ENCODE results near the gene ASIC3.

Gene ASIC3

DNA sequence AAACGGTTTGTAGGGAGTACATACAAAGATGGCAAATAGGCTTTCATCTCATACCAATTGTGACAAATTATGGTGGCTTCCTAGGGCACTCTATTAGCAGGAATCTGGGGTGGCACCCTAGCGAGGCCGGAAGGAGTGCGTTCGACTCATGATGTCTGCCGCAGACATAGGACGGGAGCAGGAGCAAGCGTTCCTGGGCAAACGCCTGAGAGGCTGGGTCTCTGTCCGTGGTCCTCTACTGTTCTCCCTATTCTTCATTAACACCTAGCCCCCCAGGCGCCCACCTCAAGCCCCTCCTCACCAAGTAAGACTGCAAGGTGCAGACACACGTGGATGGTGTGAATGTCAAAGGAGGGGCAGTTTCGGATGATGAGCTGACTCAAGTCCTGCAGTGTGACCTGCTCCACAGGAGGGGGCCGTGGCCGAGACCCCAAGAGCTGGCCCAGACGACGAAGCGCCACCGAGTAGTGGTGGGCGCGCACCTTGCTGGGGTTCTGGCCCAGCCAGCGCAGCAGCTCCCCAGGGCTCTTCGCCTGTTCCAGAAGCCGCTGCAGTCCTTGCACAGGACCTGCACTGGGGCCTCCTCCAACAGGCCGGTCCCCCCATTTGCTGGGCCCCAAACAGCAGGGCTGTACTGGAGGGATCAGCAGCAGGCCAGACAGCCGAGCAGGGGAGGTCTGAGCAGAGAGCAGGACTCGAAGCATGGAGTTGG, 31.0 kb downstream of the ASIC3 start:
- Histone ChIP-seq H3K36me3 (peaks cover 8 to 34% (median 32%) of the 10 kb centered on the region in 3 donors), H3K27ac (peak overlapping the region; percentile 98 to 99), H3K9me3 (no peaks in the 10 kb centered on the region), H3K27me3 (no peaks in the 10 kb centered on the region), H3K4me3 (peak overlapping the region; percentile 89 to 95), H3K4me1 (peaks cover 0 to 63% (median 45%) of the 10 kb centered on the region in 4 donors)
- peak in 1 of 2 donors; percentile 64 for DNase-seq
- TF ChIP-seq, protein P1, sequence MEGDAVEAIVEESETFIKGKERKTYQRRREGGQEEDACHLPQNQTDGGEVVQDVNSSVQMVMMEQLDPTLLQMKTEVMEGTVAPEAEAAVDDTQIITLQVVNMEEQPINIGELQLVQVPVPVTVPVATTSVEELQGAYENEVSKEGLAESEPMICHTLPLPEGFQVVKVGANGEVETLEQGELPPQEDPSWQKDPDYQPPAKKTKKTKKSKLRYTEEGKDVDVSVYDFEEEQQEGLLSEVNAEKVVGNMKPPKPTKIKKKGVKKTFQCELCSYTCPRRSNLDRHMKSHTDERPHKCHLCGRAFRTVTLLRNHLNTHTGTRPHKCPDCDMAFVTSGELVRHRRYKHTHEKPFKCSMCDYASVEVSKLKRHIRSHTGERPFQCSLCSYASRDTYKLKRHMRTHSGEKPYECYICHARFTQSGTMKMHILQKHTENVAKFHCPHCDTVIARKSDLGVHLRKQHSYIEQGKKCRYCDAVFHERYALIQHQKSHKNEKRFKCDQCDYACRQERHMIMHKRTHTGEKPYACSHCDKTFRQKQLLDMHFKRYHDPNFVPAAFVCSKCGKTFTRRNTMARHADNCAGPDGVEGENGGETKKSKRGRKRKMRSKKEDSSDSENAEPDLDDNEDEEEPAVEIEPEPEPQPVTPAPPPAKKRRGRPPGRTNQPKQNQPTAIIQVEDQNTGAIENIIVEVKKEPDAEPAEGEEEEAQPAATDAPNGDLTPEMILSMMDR (IDR thresholded peaks at IDR 0.05): no peak
- intact Hi-C loops (cut with DNase I; ENCODE audit: low total_unique reads): no loop called here

GRCh38 chr7:151080067-151080521, 31.8 kb downstream of the ASIC3 start:
- H3K4me1 ChIP-seq: peaks cover 0 to 63% (median 46%) of the 10 kb centered on the region in 4 donors
- H3K27ac ChIP-seq: peak overlapping the region; percentile 98 to 99
- intact Hi-C loops (cut with DNase I; ENCODE audit: low total_unique reads): no loop called here
- H3K36me3 ChIP-seq: peaks cover 2 to 26% (median 25%) of the 10 kb centered on the region in 3 donors
- peak in 1 of 2 donors; percentile 60 for DNase-seq
- no peaks in the 10 kb centered on the region for H3K9me3 ChIP-seq
- TF ChIP-seq, protein P1 (IDR thresholded peaks at IDR 0.05): no peak
- H3K4me3 ChIP-seq: peak overlapping the region; percentile 89 to 95
- no peaks in the 10 kb centered on the region for H3K27me3 ChIP-seq

DNA sequence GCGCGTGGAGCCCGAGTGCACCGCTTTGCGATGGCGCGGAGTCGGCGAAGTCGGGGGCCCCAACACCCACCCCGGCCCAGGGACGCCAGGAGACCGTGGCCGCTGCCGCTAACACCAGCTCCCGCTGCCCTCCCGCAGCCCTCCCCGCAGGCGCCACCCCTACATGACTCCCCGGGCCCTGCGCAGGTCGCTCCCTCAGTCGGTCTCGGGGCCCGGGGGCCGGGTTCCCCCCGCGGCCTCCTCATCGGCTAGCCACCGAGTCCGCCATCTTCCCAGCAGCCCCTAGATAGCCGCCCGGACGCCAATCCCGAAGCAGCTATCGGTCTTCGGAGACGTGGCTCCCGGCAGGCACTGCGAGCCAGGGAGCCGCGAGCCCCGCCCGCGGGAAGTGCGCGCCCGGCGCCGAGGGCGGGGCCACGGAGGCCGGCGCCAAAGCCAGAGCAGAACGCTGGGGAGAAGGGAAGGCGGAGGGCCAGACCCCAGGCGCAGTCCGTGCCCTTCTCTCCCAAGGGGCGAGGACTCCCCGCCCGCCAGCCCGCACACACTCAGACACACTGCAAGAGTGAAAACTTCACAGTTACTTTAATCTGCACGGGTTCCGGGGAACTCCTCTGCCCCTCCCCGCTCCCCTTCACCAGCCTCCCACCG, 32.3 kb downstream of the ASIC3 start, which contains the start of gene FASTK:
FASTK (minus strand) TSS at position 288 of the 648 bp plus-strand sequence; CDS start at position 245, 43 bp downstream.
- Histone ChIP-seq H3K4me3 (peak within 1 kb of the TSS; percentile 89 to 95), H3K36me3 (peaks cover 0 to 21% (median 19%) of the 10 kb centered on the region in 3 donors), H3K27ac (peak within 1 kb of the TSS; percentile 98 to 99), H3K27me3 (no peaks in the 10 kb centered on the region), H3K4me1 (peaks cover 0 to 69% (median 52%) of the 10 kb centered on the region in 4 donors), H3K9me3 (no peaks in the 10 kb centered on the region)
- TF ChIP-seq, protein P1 (IDR thresholded peaks at IDR 0.05): no peak
- intact Hi-C loops (cut with DNase I; ENCODE audit: low total_unique reads): no loop called here
- DNase-seq: peak; percentile 92 to 95

DNA sequence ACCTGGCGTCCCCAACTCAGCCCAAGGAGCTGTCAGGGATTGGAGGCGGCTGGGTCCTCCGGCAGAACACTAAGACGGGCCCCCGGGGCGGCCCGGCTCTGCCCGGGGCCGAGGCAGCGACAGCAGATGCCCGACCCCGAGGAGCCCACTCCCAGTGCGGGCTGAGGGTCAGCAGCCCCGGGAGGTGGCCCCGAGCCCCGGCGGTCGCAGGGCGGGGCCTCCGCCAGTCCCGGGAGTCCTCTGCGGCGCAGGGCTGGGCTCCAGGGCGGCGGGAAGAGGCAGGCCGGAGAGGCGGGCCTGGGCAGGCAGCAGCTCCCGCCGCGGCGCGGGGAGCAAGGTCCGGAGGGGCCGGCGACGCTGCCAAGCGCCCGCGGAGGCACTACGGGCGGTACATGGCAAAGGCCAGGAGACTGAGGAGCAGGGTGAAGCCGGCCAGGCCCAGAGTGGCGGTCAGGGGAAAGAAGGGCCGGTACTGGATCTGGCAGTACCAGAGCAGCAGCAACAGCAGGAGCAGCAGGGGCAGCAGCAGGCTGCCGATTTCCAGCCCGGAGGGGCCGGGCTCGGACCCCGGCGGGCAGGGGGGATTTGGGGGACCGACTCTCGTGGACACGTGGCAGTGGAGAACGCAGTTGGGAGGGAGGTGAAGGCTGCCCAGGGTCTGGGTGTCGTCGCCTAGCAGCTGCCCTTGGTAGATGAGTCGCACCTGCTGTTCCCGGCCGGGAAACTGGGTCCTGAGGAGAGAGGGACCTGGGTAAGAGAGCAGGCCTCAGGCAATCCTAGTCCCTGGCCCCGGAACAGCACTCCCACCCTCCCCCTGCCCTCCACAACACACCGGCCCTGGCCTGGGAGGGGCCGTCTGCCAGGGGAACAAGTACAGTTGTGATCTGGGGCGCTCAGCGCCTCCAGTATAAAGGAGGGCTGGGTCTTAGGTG, 33.1 kb downstream of the ASIC3 start:
- H3K9me3 ChIP-seq: no peaks in the 10 kb centered on the region
- H3K27ac ChIP-seq: peak overlapping the region; percentile 98 to 99
- peaks cover 0 to 72% (median 53%) of the 10 kb centered on the region in 4 donors for H3K4me1 ChIP-seq
- intact Hi-C loops (cut with DNase I; ENCODE audit: low total_unique reads): no loop called here
- peak overlapping the region; percentile 89 to 95 for H3K4me3 ChIP-seq
- peak in 1 of 2 donors; percentile 80 for DNase-seq
- TF ChIP-seq, protein P1 (IDR thresholded peaks at IDR 0.05): no peak
- H3K36me3 ChIP-seq: peaks cover 0 to 13% (median 11%) of the 10 kb centered on the region in 3 donors
- no peaks in the 10 kb centered on the region for H3K27me3 ChIP-seq
